Measurements from ENCODE around the gene ARID2. TPM values are rescaled to one million over a fixed set of nuclear protein-coding genes. Genes with fewer than 3 reads are reported as not detected.

The ARID2 gene
- polyA plus RNA-seq, 1 donor (not counting 4 experiments of a cell fraction or from before 2014, with no cell fraction given), result 15.1 TPM

DNA sequence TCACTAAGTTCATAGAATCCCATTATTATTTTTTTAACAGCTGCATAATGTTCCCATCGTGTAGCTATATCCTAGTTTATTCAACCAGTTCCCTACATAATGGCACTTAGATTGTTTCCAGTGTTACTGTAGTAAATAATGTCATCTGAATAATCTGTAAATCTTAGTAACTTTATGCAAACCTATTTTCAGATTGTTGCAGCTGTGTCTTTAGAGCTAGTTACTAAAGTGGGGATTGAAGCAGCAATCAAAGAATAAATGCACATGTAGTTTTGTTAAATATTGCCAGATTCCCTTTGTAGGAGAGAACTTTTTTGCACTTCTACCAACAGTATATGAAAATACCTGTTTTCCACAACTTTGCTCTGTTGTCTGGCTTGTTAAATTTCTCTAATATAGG lies 13.1 kb downstream of the ARID2 start:
- H3K27ac ChIP-seq (ENCODE audit: control insufficient read depth, insufficient read depth, low read length), result no peak overlapping the region
- no peak for FAIRE-seq
- H3K9me1 ChIP-seq (ENCODE audit: control insufficient read depth, extremely low read depth, insufficient read depth, low read length), result no peaks in the 10 kb centered on the region
- peaks cover 0 to 3% of the 10 kb centered on the region in 2 experiments for H3K36me3 ChIP-seq (ENCODE audit: control insufficient read depth in 2 of 2, extremely low read depth in 1 of 2, insufficient read depth in 2 of 2, low read length in 2 of 2)
- no peak overlapping the region for H3K9ac ChIP-seq (ENCODE audit: control insufficient read depth, extremely low read depth, insufficient read depth, low read length)
- no peak overlapping the region for H3K4me3 ChIP-seq (ENCODE audit: control insufficient read depth in 2 of 3, extremely low read depth in 1 of 3, insufficient read depth in 2 of 3, low read depth in 1 of 3, low read length in 3 of 3)
- no peak overlapping the region for H2AFZ ChIP-seq (ENCODE audit: control insufficient read depth, low read length)
- H3K4me2 ChIP-seq (ENCODE audit: control insufficient read depth, extremely low read depth, insufficient read depth, low read depth, low read length), result no peak overlapping the region
- H3K27me3 ChIP-seq (ENCODE audit: control insufficient read depth, extremely low read depth, insufficient read depth, low read length), result no peaks in the 10 kb centered on the region
- H3K9me3 ChIP-seq (ENCODE audit: control insufficient read depth, low read depth, low read length), result no peaks in the 10 kb centered on the region
- dilution Hi-C loops (cut with MboI; ENCODE audit: extremely low pct_ligation_motif_present, low sequenced_read_pairs), result no loop called here
- no peak for TF ChIP-seq EZH2 (IDR thresholded peaks at IDR 0.05; ENCODE audit: low read length)
- TF ChIP-seq, protein P1, sequence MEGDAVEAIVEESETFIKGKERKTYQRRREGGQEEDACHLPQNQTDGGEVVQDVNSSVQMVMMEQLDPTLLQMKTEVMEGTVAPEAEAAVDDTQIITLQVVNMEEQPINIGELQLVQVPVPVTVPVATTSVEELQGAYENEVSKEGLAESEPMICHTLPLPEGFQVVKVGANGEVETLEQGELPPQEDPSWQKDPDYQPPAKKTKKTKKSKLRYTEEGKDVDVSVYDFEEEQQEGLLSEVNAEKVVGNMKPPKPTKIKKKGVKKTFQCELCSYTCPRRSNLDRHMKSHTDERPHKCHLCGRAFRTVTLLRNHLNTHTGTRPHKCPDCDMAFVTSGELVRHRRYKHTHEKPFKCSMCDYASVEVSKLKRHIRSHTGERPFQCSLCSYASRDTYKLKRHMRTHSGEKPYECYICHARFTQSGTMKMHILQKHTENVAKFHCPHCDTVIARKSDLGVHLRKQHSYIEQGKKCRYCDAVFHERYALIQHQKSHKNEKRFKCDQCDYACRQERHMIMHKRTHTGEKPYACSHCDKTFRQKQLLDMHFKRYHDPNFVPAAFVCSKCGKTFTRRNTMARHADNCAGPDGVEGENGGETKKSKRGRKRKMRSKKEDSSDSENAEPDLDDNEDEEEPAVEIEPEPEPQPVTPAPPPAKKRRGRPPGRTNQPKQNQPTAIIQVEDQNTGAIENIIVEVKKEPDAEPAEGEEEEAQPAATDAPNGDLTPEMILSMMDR (optimal IDR thresholded peaks at IDR 0.05 in 1 of 3, IDR thresholded peaks at IDR 0.05 in 1 of 3, conservative IDR thresholded peaks at IDR 0.05 in 1 of 3; ENCODE audit: extremely low read depth in 1 of 3, insufficient read depth in 2 of 3, low read length in 3 of 3), result no peak
- DNase-seq (ENCODE audit: low read depth, low spot score), result no peak
- H3K4me1 ChIP-seq (ENCODE audit: control insufficient read depth, extremely low read depth, insufficient read depth, low read length), result no peaks in the 10 kb centered on the region
- H4K20me1 ChIP-seq (ENCODE audit: control insufficient read depth, extremely low read depth, insufficient read depth, low read length), result peaks cover 2% of the 10 kb centered on the region
- peaks cover 81% of the 10 kb centered on the region for H3K79me2 ChIP-seq (ENCODE audit: control insufficient read depth, insufficient read depth, low read length)

- H3K27me3 ChIP-seq (ENCODE audit: control insufficient read depth, extremely low read depth, insufficient read depth, low read length), result no peaks in the 10 kb centered on the region
- dilution Hi-C loops (cut with MboI; ENCODE audit: extremely low pct_ligation_motif_present, low sequenced_read_pairs), result no loop called here
- peaks cover 83% of the 10 kb centered on the region for H3K79me2 ChIP-seq (ENCODE audit: control insufficient read depth, insufficient read depth, low read length)
Measured at GRCh38 chr12:45743247-45743646, 13.7 kb downstream of the ARID2 start.

More at GRCh38 chr12:45743247-45743646, 13.7 kb downstream of the ARID2 start:
- no peak overlapping the region for H3K9ac ChIP-seq (ENCODE audit: control insufficient read depth, extremely low read depth, insufficient read depth, low read length)
- H3K4me2 ChIP-seq (ENCODE audit: control insufficient read depth, extremely low read depth, insufficient read depth, low read depth, low read length), result no peak overlapping the region
- H3K4me3 ChIP-seq (ENCODE audit: control insufficient read depth in 2 of 3, extremely low read depth in 1 of 3, insufficient read depth in 2 of 3, low read depth in 1 of 3, low read length in 3 of 3), result no peak overlapping the region
- FAIRE-seq, result no peak
- no peaks in the 10 kb centered on the region for H3K4me1 ChIP-seq (ENCODE audit: control insufficient read depth, extremely low read depth, insufficient read depth, low read length)
- no peak overlapping the region for H3K27ac ChIP-seq (ENCODE audit: control insufficient read depth, insufficient read depth, low read length)
- H3K36me3 ChIP-seq (ENCODE audit: control insufficient read depth in 2 of 2, extremely low read depth in 1 of 2, insufficient read depth in 2 of 2, low read length in 2 of 2), result peaks cover 0 to 2% of the 10 kb centered on the region in 2 experiments
- no peak for TF ChIP-seq EZH2 (IDR thresholded peaks at IDR 0.05; ENCODE audit: low read length)
- TF ChIP-seq, protein P1 (optimal IDR thresholded peaks at IDR 0.05 in 1 of 3, IDR thresholded peaks at IDR 0.05 in 1 of 3, conservative IDR thresholded peaks at IDR 0.05 in 1 of 3; ENCODE audit: extremely low read depth in 1 of 3, insufficient read depth in 2 of 3, low read length in 3 of 3), result no peak
- no peaks in the 10 kb centered on the region for H3K9me1 ChIP-seq (ENCODE audit: control insufficient read depth, extremely low read depth, insufficient read depth, low read length)
- no peaks in the 10 kb centered on the region for H3K9me3 ChIP-seq (ENCODE audit: control insufficient read depth, low read depth, low read length)
- no peak overlapping the region for H2AFZ ChIP-seq (ENCODE audit: control insufficient read depth, low read length)
- DNase-seq (ENCODE audit: low read depth, low spot score), result no peak
- H4K20me1 ChIP-seq (ENCODE audit: control insufficient read depth, extremely low read depth, insufficient read depth, low read length), result peaks cover 2% of the 10 kb centered on the region

Measured in keratinocyte (primary cell).